ENCODE data around the gene PI4KB. TPM values are rescaled to one million over a fixed set of nuclear protein-coding genes. Genes with fewer than 3 reads are reported as not detected.

PI4KB gene
- total RNA-seq, 3 donors from 2014 or later, result 59.2 to 91.8 (median 69.8) TPM

DNA sequence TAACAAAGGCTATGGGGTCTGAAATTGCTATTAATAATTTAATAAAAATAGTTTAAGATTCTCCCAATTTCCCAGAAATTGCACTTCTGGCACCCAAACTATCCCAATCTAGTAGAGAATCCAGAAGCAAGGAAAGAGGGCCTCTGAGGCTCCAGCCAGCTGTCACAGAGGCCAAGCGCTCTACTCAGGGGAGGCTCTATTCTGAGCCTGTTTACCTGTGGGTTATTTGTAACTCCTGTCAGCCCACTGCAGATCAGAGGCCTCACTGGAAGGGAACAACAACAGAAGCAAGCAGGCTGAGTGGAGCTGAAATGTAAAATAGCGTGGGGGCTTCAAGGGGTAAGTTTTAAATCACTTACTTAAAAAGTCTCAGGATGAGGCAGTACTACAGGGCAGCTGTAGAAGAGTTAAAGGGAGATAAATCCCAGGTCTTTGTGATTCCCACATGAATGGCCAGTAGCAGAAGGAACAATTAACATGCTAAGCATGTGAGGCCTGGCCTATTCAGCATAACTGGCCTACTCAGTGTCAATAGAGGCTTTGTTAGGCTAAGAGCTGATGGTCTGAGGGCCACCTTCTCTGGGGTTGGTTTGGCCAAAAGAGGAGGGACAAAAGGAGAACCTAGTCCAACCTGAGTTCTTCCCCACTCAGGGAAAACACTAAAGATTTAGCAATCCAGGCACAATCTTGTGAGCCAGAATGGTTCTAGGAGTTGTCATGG, 32.3 kb downstream of the PI4KB start:
- Histone ChIP-seq H3K4me3 (no peak overlapping the region), H3K4me1 (no peaks in the 10 kb centered on the region), H3K36me3 (peaks cover 19% of the 10 kb centered on the region), H3K27ac (no peak overlapping the region), H3K9me3 (no peaks in the 10 kb centered on the region), H3K27me3 (no peaks in the 10 kb centered on the region)
- DNase-seq (ENCODE audit: low spot score in 2 of 2), result no peak
- intact Hi-C loops (cut with DNase I; ENCODE audit: low total_unique reads), result loop anchor here (5.0 kb wide), 1 partner anchor 47 kb away; no protein-coding TSS in a partner anchor
- TF ChIP-seq POLR2A (IDR thresholded peaks at IDR 0.05) (no peak), POLR2AphosphoS5 (IDR thresholded peaks at IDR 0.05) (no peak)
- TF ChIP-seq, protein P1, sequence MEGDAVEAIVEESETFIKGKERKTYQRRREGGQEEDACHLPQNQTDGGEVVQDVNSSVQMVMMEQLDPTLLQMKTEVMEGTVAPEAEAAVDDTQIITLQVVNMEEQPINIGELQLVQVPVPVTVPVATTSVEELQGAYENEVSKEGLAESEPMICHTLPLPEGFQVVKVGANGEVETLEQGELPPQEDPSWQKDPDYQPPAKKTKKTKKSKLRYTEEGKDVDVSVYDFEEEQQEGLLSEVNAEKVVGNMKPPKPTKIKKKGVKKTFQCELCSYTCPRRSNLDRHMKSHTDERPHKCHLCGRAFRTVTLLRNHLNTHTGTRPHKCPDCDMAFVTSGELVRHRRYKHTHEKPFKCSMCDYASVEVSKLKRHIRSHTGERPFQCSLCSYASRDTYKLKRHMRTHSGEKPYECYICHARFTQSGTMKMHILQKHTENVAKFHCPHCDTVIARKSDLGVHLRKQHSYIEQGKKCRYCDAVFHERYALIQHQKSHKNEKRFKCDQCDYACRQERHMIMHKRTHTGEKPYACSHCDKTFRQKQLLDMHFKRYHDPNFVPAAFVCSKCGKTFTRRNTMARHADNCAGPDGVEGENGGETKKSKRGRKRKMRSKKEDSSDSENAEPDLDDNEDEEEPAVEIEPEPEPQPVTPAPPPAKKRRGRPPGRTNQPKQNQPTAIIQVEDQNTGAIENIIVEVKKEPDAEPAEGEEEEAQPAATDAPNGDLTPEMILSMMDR (IDR thresholded peaks at IDR 0.05), result no peak

DNA sequence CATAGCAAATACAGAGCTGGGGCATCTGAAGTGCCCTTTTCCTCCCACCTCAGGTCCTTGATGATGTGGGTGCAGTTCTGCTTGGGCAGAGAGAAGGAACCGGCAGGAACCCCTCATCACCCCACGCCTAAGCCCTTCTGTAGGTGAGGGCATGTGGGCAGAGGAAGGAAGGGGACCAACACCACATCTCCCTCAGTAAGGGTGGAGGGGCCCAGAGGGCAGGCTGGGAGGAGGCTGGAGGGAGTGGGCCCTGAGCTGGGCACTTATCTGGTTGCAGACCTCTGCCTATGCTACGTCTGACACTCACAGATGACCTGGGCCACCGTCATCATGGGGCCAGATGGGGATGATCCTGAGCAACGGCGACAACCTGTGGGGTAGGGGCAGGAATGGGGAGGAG, 34.1 kb downstream of the PI4KB start:
- H3K4me1 ChIP-seq, result no peaks in the 10 kb centered on the region
- DNase-seq (ENCODE audit: low spot score in 2 of 2), result no peak
- intact Hi-C loops (cut with DNase I; ENCODE audit: low total_unique reads), result no loop called here
- no peak overlapping the region for H3K4me3 ChIP-seq
- no peaks in the 10 kb centered on the region for H3K27me3 ChIP-seq
- peaks cover 10% of the 10 kb centered on the region for H3K36me3 ChIP-seq
- H3K27ac ChIP-seq, result peak overlapping the region in 1 of 2 donors; percentile 7
- TF ChIP-seq POLR2AphosphoS5 (IDR thresholded peaks at IDR 0.05) (no peak), POLR2A (IDR thresholded peaks at IDR 0.05) (no peak)
- TF ChIP-seq, protein P1 (IDR thresholded peaks at IDR 0.05), result no peak
- no peaks in the 10 kb centered on the region for H3K9me3 ChIP-seq

DNA sequence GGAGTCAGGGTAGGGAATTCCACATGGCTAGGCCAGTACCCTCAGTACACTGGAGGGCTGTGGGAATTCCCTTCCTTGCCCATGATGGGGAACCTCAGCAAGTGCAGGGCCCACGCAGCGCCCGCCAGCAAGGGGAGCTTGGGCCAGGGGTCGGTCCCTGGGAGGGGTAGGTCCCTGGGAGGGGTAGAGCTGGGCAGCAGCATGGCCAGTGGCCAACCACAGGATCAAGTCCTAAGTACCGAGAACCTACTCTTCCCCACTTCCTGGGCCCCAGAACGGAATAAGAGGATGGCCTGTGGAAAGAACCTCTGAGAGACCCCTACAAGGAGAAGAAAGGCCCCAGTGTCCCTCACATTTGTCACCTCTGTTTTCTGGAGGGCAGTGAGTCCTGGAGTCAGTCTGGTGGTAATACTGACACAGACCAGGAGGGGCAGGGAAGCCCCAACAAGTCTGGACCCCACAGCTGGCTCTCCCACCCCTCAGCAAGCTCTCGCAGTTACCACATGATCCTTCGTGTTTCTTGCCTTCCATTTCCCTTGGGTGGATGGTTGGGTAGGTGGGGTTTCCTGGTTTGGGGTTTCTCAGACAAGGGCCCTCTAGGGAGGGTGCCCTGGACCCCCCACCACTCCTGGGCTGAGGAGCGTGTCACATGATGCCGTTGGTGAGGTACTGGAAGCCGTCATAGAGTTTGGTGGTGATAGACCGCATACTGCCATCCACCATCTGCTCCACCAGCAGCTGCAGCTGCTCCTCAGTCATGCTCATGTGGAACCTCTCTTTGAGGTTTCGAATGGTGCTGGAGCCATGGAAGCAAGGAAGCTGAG, 34.8 kb downstream of the PI4KB start:
- H3K27me3 ChIP-seq, result no peaks in the 10 kb centered on the region
- TF ChIP-seq POLR2AphosphoS5 (IDR thresholded peaks at IDR 0.05) (no peak), POLR2A (IDR thresholded peaks at IDR 0.05) (no peak)
- TF ChIP-seq, protein P1 (IDR thresholded peaks at IDR 0.05), result no peak
- H3K4me3 ChIP-seq, result no peak overlapping the region
- no peak for DNase-seq (ENCODE audit: low spot score in 2 of 2)
- no peaks in the 10 kb centered on the region for H3K4me1 ChIP-seq
- intact Hi-C loops (cut with DNase I; ENCODE audit: low total_unique reads), result no loop called here
- H3K36me3 ChIP-seq, result peaks cover 10% of the 10 kb centered on the region
- no peak overlapping the region for H3K27ac ChIP-seq
- H3K9me3 ChIP-seq, result no peaks in the 10 kb centered on the region

DNA sequence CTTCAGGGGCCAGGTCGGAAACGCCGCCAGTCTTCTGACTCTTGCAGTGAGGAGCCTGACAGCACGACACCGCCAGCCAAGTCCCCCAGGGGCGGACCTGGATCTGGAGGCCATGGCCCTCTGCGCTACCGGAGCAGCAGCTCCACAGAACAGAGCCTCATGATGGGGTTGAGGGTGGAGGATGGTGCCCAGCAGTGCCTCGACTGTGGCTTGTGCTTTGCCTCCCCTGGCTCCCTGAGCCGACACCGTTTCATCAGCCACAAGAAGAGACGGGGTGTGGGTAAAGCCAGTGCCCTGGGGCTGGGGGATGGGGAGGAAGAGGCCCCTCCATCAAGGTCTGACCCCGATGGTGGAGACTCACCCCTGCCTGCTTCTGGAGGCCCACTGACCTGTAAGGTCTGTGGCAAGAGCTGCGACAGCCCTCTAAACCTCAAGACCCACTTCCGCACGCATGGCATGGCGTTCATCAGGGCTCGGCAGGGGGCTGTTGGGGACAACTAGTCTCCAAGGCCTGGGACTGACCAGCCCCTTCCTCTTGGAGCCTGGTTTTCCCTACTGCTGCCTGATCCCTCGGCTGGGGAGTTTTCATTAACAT, 36.4 kb downstream of the PI4KB start:
- H3K36me3 ChIP-seq, result peaks cover 10% of the 10 kb centered on the region
- no peaks in the 10 kb centered on the region for H3K27me3 ChIP-seq
- H3K4me3 ChIP-seq, result no peak overlapping the region
- no peaks in the 10 kb centered on the region for H3K9me3 ChIP-seq
- DNase-seq (ENCODE audit: low spot score in 2 of 2), result no peak
- intact Hi-C loops (cut with DNase I; ENCODE audit: low total_unique reads), result no loop called here
- no peak overlapping the region for H3K27ac ChIP-seq
- TF ChIP-seq, protein P1 (IDR thresholded peaks at IDR 0.05), result no peak
- TF ChIP-seq POLR2A (IDR thresholded peaks at IDR 0.05) (no peak), POLR2AphosphoS5 (IDR thresholded peaks at IDR 0.05) (no peak)
- H3K4me1 ChIP-seq, result no peaks in the 10 kb centered on the region

Measured in breast epithelium (tissue), 4 donors.